DOHH2 (cell line): ENCODE results near the gene AGO4.
"Not testable (repeated sequence)": the region's sequence is repeated elsewhere in the genome, so short reads cannot be mapped to it uniquely, and the experiment has no call there.

ENCODE experiments used
- EZH2phosphoT487 ChIP-seq: fragments of 200-600 bp; sonication (generic); IDR thresholded peaks from 2 replicates; pipeline ENCODE4 v1.6.1; 2017; ENCODE audit warnings: borderline replicate concordance, mild to moderate bottlenecking, antibody characterized with exemption, low read length, moderate library complexity, mixed read lengths
- TF ChIP-seq, protein P1 (sequence below): fragments of 200-600 bp; sonication (generic); IDR thresholded peaks from one replicate; pipeline ENCODE4 v1.5.1; 2014; ENCODE audit warnings: antibody characterized with exemption, mild to moderate bottlenecking, low read depth, low read length; ENCODE audit not compliant: poor library complexity, severe bottlenecking

DNA sequence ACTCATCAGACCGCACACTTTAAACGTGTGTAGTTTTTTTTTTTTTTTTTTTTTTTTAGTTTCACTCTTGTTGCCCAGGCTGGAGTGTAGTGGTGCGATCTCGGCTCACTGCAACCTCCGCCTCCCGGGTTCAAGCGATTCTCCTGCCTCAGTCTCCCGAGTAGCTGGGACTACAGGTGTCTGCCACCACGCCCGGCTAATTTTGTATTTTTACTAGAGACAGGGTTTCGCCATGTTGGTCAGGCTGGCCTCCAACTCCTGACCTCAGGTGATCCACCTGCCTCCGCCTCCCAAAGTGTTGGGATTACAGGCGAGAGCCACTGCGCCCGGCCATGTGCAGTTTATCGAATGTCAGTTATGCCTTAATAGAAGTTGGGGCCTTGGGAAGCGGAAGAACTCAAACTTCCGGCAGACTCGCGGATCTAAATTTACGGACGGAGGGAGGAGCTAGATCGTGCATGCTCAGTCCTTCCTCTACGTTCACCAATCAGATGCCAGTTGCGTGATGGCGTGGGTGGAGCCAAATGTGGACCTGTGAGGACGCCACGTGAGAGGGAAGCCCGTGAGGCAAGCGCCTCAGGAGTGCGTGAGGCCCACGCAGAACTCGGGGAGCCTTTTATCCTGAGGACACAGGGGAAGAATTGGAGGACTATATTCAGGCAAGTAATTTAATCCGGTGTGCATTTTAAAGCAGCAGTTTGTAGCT, 61.6 kb downstream of the AGO4 start:
- TF ChIP-seq EZH2phosphoT487 = not testable (repeated sequence)
- TF ChIP-seq, protein P1, sequence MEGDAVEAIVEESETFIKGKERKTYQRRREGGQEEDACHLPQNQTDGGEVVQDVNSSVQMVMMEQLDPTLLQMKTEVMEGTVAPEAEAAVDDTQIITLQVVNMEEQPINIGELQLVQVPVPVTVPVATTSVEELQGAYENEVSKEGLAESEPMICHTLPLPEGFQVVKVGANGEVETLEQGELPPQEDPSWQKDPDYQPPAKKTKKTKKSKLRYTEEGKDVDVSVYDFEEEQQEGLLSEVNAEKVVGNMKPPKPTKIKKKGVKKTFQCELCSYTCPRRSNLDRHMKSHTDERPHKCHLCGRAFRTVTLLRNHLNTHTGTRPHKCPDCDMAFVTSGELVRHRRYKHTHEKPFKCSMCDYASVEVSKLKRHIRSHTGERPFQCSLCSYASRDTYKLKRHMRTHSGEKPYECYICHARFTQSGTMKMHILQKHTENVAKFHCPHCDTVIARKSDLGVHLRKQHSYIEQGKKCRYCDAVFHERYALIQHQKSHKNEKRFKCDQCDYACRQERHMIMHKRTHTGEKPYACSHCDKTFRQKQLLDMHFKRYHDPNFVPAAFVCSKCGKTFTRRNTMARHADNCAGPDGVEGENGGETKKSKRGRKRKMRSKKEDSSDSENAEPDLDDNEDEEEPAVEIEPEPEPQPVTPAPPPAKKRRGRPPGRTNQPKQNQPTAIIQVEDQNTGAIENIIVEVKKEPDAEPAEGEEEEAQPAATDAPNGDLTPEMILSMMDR = not testable (repeated sequence)
